ENCODE data around the gene C6. TPM values are rescaled to one million over a fixed set of nuclear protein-coding genes. Genes with fewer than 3 reads are reported as not detected.

The C6 gene
- total and polyA plus RNA-seq, 2 donors (not counting 1 experiment from before 2014, with no cell fraction given): 0.07 TPM; not detected in 1

DNA sequence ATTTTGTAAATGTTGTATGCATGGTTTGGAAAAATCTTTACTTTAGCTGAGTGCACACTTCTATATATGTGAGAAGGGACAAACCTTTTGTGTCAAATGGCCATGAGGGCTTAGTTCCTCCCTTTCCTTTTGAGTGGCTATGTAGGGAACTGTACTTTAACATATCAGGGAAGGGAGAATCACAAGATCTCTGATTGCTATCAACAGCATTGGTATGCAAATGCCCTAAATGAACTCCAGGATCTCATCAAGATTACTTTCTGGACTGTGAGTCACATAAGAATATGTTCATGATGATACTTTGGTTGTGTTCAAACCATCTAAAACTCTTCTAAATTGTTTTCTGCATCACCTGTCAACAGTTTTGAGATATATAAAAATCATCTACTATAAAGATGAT lies 111.0 kb downstream of the C6 start:
- Histone ChIP-seq H3K9ac (ENCODE audit: insufficient read depth, low read length) (no peak overlapping the region), H3K4me2 (ENCODE audit: extremely low read depth, insufficient read depth, low read length) (no peak overlapping the region), H3K9me3 (ENCODE audit: control insufficient read depth, insufficient read depth, low read depth, low read length) (no peaks in the 10 kb centered on the region), H3K4me1 (ENCODE audit: control insufficient read depth, extremely low read depth, insufficient read depth, low read length) (no peaks in the 10 kb centered on the region), H3K27me3 (ENCODE audit: control insufficient read depth, insufficient read depth, low read length) (no peaks in the 10 kb centered on the region), H3K4me3 (replicated peaks in 1 of 4; ENCODE audit: control extremely low read depth in 1 of 4, insufficient read depth in 1 of 4, low read depth in 3 of 4, low read length in 4 of 4) (no peak overlapping the region), H3K79me2 (ENCODE audit: control insufficient read depth, insufficient read depth, low read length) (no peaks in the 10 kb centered on the region), H2AFZ (ENCODE audit: low read length) (no peak overlapping the region), H3K27ac (ENCODE audit: insufficient read depth, low read length) (no peak overlapping the region), H3K36me3 (ENCODE audit: control insufficient read depth, insufficient read depth, low read length) (no peaks in the 10 kb centered on the region), H4K20me1 (ENCODE audit: control insufficient read depth, extremely low read depth, insufficient read depth, low read length) (no peaks in the 10 kb centered on the region)
- DNase-seq (ENCODE audit: low read depth in 2 of 2): no peak
- TF ChIP-seq EZH2 (IDR thresholded peaks at IDR 0.05; ENCODE audit: low read length, missing control alignments): no peak
- TF ChIP-seq, protein P1, sequence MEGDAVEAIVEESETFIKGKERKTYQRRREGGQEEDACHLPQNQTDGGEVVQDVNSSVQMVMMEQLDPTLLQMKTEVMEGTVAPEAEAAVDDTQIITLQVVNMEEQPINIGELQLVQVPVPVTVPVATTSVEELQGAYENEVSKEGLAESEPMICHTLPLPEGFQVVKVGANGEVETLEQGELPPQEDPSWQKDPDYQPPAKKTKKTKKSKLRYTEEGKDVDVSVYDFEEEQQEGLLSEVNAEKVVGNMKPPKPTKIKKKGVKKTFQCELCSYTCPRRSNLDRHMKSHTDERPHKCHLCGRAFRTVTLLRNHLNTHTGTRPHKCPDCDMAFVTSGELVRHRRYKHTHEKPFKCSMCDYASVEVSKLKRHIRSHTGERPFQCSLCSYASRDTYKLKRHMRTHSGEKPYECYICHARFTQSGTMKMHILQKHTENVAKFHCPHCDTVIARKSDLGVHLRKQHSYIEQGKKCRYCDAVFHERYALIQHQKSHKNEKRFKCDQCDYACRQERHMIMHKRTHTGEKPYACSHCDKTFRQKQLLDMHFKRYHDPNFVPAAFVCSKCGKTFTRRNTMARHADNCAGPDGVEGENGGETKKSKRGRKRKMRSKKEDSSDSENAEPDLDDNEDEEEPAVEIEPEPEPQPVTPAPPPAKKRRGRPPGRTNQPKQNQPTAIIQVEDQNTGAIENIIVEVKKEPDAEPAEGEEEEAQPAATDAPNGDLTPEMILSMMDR (conservative IDR thresholded peaks at IDR 0.05 in 1 of 2, IDR thresholded peaks at IDR 0.05 in 1 of 2; ENCODE audit: low read depth in 1 of 2, low read length in 2 of 2): no peak

DNA sequence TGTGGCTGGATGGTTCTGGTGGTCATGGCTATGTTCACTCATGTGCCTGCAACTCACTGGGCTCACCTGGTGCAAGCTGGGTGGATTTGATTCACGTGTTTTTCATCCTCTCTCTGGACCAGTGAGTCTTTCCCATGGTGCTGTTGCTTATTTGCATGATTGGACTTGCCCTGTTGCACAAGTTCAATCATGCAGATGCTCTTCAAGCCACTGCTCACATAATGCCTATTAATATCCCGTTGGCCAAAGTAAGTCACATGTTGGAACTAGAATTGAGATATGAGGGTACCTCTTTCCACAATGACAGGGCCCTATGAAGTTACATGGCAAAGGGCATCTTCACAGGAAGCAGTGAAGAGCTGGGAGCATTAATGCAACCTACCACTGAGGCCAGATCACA lies 115.7 kb downstream of the C6 start:
- H3K4me2 ChIP-seq (ENCODE audit: extremely low read depth, insufficient read depth, low read length): no peak overlapping the region
- no peak overlapping the region for H3K4me3 ChIP-seq (replicated peaks in 1 of 4; ENCODE audit: control extremely low read depth in 1 of 4, insufficient read depth in 1 of 4, low read depth in 3 of 4, low read length in 4 of 4)
- H3K27ac ChIP-seq (ENCODE audit: insufficient read depth, low read length): no peak overlapping the region
- no peak overlapping the region for H3K9ac ChIP-seq (ENCODE audit: insufficient read depth, low read length)
- H3K36me3 ChIP-seq (ENCODE audit: control insufficient read depth, insufficient read depth, low read length): no peaks in the 10 kb centered on the region
- H2AFZ ChIP-seq (ENCODE audit: low read length): no peak overlapping the region
- no peak for DNase-seq (ENCODE audit: low read depth in 2 of 2)
- TF ChIP-seq EZH2 (IDR thresholded peaks at IDR 0.05; ENCODE audit: low read length, missing control alignments): no peak
- TF ChIP-seq, protein P1 (conservative IDR thresholded peaks at IDR 0.05 in 1 of 2, IDR thresholded peaks at IDR 0.05 in 1 of 2; ENCODE audit: low read depth in 1 of 2, low read length in 2 of 2): no peak
- no peaks in the 10 kb centered on the region for H4K20me1 ChIP-seq (ENCODE audit: control insufficient read depth, extremely low read depth, insufficient read depth, low read length)
- H3K9me3 ChIP-seq (ENCODE audit: control insufficient read depth, insufficient read depth, low read depth, low read length): no peaks in the 10 kb centered on the region
- H3K27me3 ChIP-seq (ENCODE audit: control insufficient read depth, insufficient read depth, low read length): no peaks in the 10 kb centered on the region
- no peaks in the 10 kb centered on the region for H3K4me1 ChIP-seq (ENCODE audit: control insufficient read depth, extremely low read depth, insufficient read depth, low read length)
- H3K79me2 ChIP-seq (ENCODE audit: control insufficient read depth, insufficient read depth, low read length): no peaks in the 10 kb centered on the region

DNA sequence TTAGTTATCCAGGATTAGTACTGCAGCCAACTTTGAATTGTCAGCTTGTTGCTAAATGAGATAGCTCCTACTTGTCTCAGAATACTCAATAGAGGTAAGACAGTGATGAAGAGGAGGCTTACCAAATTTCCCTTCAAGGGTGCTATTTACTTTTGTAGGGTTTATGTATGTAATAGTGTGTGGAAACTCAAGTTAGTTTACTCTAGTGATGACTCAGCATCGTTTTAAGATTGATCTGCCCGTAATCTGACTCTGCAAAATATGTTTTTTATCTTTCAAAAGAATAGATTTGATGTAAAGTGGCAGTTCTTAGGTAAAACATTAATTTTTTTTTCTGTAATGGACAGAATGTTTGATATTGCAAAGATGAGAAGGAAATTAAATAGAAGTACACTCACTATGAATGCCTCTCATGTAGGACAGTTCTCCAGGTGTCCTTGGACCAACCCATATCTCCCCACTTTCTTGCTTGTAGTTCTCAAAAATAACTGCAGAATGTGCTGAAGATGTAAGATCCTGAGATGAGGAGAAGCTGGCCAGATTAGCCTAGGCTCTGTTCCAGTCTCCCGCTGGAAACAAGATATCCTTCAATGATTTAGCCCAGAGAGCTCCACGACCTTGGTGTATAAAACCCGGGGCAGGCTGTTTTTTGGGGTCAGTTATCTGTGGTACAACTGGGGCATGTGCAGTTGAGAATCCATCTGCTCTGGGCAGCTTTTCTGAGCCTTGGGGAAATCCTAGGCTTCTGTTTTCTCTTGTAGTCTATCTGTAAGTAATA lies 117.8 kb downstream of the C6 start:
- no peak overlapping the region for H3K9ac ChIP-seq (ENCODE audit: insufficient read depth, low read length)
- no peak overlapping the region for H3K4me2 ChIP-seq (ENCODE audit: extremely low read depth, insufficient read depth, low read length)
- H4K20me1 ChIP-seq (ENCODE audit: control insufficient read depth, extremely low read depth, insufficient read depth, low read length): no peaks in the 10 kb centered on the region
- no peaks in the 10 kb centered on the region for H3K79me2 ChIP-seq (ENCODE audit: control insufficient read depth, insufficient read depth, low read length)
- H3K9me3 ChIP-seq (ENCODE audit: control insufficient read depth, insufficient read depth, low read depth, low read length): no peaks in the 10 kb centered on the region
- no peaks in the 10 kb centered on the region for H3K4me1 ChIP-seq (ENCODE audit: control insufficient read depth, extremely low read depth, insufficient read depth, low read length)
- H3K4me3 ChIP-seq (replicated peaks in 1 of 4; ENCODE audit: control extremely low read depth in 1 of 4, insufficient read depth in 1 of 4, low read depth in 3 of 4, low read length in 4 of 4): no peak overlapping the region
- TF ChIP-seq, protein P1 (conservative IDR thresholded peaks at IDR 0.05 in 1 of 2, IDR thresholded peaks at IDR 0.05 in 1 of 2; ENCODE audit: low read depth in 1 of 2, low read length in 2 of 2): no peak
- TF ChIP-seq EZH2 (IDR thresholded peaks at IDR 0.05; ENCODE audit: low read length, missing control alignments): no peak
- H3K36me3 ChIP-seq (ENCODE audit: control insufficient read depth, insufficient read depth, low read length): no peaks in the 10 kb centered on the region
- H3K27ac ChIP-seq (ENCODE audit: insufficient read depth, low read length): no peak overlapping the region
- H3K27me3 ChIP-seq (ENCODE audit: control insufficient read depth, insufficient read depth, low read length): no peaks in the 10 kb centered on the region
- no peak overlapping the region for H2AFZ ChIP-seq (ENCODE audit: low read length)
- DNase-seq (ENCODE audit: low read depth in 2 of 2): peak in 1 of 2 donors; percentile 39

Data from fibroblast of lung (primary cell).